CD4-positive, alpha-beta T cell treated with Interleukin-12 subunit alpha and Interleukin-12 subunit beta, for 1 hour (primary cell): ENCODE data around the gene OR4D1.

Experiments used
- DNase-seq: peaks from one replicate; pipeline ENCODE4 v3.0.0-alpha.2; 2020

OR4D1 gene

DNA sequence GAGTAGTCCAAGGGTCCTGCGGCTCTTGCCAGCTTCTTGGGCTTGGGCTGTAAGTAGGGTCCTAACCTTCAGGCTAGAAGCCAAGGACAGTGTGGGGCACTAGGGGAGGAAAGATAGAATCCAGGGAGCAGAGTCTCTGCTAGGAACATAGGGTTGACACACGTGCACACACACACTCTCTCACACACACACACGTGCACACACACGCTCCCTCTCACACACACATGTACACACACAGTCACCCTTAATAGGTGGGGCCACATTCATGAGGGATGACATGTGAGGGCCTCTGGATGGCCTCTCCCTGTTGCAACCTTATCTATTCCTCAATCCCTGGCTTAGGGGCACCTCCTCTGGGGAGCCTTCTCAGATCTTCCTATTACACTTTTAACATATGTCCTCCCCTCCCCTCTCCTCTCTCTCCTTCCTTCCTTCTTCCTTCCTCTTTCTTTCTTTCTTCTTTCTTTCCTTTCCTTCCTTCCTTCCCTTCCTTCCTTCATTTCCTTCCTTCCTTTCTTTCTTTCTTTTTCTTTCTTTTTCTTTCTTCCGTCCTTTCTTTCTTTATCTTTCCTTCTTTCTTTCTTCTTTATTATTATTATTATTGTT, 47.4 kb downstream of the OR4D1 start:
- DNase-seq: no peak

DNA sequence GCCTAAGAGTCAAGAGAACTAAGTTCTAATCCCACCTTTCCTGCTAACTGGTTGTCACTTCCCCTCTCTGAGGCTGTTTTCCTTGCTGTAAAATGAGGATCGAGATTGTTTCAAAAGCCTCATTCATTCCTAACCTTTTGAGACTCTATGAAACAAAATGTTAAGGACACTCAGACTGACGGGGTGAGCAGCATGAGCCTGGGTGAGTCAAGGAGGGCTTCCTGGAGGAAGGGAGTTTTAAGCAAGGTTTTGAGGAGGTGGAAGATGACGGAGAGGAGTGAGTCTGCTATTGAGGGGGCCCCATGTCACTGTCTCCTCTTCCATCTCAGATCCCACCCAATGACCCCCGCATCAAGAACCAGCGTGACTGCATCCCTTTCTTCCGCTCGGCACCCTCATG, 48.4 kb downstream of the OR4D1 start:
- DNase-seq: no peak

GRCh38 chr17:58200024-58200633, 51.9 kb downstream of the OR4D1 start:
- peak; percentile 52 for DNase-seq

DNA sequence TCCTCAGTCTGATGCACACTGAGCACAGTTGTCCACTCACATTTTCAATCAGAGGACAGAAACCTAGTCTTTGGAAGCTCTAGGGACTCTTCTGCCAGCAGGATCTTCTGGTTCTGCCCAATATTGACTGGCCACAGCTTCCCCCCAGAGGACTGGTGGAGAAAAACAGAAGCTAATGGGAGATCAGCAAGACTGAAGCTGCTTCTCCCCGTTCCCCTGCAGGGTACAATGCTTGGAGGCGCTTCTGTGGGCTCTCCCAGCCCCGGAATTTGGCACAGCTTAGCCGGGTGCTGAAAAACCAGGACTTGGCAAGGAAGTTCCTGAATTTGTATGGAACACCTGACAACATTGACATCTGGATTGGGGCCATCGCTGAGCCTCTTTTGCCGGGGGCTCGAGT, 54.7 kb downstream of the OR4D1 start:
- DNase-seq: no peak

DNA sequence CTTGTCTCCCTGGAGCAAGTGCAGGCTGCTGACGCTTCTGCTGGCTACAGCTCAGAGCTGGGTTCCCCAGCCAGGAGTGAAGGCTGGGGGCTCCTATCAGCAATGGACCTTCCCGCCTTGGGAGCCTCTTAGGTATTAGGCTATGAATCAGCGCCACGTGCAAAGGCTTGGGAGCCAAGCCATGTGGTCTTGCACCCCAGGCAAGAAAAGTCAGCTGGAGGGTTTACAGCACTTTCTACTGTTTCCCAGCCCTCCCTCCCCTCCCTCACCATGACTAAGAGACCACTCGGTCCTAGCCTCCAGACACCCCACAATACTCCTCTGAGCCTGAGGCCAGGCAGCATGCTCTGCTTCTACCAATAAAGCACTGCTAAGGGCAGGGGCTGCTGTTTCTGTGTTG, 56.6 kb downstream of the OR4D1 start:
- no peak for DNase-seq

- DNase-seq: no peak
These were observed 57.8 kb downstream of the OR4D1 start for GRCh38 chr17:58205936-58206335.

DNA sequence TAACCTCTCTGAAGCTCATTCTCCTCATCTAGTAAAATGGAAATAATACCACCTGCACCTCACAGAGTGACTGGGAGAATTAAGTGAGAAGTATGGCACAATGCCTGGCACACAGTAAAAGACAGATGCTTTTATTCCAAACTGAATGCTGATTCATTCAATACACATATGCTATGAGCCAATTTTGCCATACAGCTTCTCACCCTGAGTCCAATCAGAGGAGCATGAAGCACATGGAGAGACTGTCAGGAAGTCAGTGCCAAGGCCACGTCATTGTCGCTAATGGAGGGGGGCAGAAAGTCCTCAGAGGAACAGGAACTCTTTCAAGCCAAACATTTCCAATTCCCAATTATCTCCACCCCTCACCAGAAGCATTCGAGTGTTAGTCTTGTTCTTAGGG, 59.3 kb downstream of the OR4D1 start:
- no peak for DNase-seq

- DNase-seq: no peak
These were observed 60.2 kb downstream of the OR4D1 start for GRCh38 chr17:58208344-58208743.
